Adipose tissue (tissue), 3 donors: ENCODE data around the gene ZFP3. TPM values are rescaled to one million over a fixed set of nuclear protein-coding genes. Genes with fewer than 3 reads are reported as not detected.
"Not testable (repeated sequence)": the region's sequence is repeated elsewhere in the genome, so short reads cannot be mapped to it uniquely, and the experiment has no call there.

Experiments
- H3K27ac ChIP-seq: one replicate; pipeline ENCODE4 v1.5.1; 2013; ENCODE audit warnings: low read depth, low read length
- WGBS, 3 donors: extraction: QIAGEN DNeasy Blood & Tissue Kit; methylation state at CpG; one replicate each; pipeline ENCODE4 v1.1.7; 2013; 5-methylcytosine and 5-hydroxymethylcytosine counted together
- polyA plus RNA-seq, 3 donors: library from polyadenylated mRNA; stranded (reverse); fragments of 200-250 nt; gene quantifications; one replicate each; pipeline ENCODE4 v1.2.3, GENCODE V29; 2013
- donor health status: healthy with polysubstance abuse.
- donor health status: Bipolar disorder and iron deficiency.
- donor health status: healthy.

Gene ZFP3
- 1 to 10 TPM; 1.0 to 2.1 (median 1.8) TPM for polyA plus RNA-seq

DNA sequence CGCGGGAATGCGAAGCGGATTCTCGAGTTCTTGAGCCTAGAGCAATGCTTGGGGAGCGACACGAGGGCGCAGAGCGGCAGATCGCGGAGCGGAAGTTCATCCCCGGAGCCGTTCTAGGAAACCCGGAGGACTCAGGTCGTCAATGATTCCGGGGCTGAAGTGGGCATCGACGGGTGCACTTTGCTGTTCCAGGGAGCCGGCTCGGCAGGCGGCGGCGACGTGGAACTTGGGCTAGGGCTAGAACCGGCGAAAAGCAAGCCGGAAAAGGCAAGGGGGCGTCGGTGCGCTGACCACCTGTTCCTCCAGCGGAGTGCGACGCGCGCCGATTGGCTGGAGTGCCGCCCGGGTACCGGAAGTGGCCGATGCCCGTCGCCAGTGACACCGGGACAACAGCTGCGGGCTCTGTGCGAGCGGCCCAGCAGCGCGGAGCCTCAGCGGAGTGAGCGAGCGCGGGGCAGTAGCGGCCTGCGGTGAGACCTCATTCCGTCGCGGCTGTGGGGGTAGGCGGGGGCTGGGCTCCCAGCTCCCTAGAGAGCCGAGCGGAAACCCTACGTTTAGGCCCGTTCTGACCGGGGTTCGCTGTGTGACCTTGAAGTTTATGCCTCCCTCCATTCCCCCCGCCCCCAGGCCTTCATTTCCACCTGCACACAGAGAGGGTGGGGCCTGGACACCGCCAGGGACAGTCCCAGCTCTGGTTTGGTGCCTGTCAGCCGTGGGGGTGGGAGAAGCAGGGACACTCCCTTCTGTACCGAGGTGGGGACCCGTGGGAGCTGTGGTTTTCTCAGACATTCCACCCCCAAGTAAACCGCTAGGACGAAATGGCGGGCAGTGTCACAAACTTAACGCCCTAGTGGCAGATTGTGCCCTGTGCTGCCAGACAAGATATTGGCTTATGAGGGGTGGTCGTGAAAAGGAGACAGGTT is at the start of gene ZFP3:
TSS of gene ZFP3 (plus strand) at position 362 of the 923 bp plus-strand sequence. CDS start 13,038 bp downstream, outside the sequence.
- WGBS, 3 donors: 0 to 1% (median 1%) methylated on average over 68 to 75 of the region's 75 CpGs
- H3K27ac ChIP-seq: no peak within 1 kb of the TSS

DNA sequence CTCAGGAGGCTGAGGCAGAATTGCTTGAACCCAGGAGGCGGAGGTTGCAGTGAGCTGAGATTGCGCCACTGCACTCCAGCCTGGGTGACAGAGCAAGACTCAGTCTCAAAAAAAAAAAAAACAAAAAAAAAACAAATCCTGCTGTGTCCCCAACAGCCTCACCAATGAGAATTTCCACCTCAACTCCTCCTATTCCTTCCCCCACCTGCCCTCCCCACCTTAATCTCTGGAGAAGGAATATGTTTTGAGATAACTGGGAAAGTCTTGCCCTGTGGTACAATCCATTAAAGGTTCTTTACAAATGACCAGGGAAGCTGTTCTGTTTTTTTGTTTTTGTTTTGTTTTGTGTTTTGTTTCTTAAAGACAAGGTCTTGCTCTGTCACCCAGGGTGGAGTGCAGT is 48.1 kb upstream of the ZFP3 start:
- 59 to 73% (median 70%) methylated on average over 2 of the region's 2 CpGs for WGBS, 3 donors
- H3K27ac ChIP-seq: not testable (repeated sequence)

DNA sequence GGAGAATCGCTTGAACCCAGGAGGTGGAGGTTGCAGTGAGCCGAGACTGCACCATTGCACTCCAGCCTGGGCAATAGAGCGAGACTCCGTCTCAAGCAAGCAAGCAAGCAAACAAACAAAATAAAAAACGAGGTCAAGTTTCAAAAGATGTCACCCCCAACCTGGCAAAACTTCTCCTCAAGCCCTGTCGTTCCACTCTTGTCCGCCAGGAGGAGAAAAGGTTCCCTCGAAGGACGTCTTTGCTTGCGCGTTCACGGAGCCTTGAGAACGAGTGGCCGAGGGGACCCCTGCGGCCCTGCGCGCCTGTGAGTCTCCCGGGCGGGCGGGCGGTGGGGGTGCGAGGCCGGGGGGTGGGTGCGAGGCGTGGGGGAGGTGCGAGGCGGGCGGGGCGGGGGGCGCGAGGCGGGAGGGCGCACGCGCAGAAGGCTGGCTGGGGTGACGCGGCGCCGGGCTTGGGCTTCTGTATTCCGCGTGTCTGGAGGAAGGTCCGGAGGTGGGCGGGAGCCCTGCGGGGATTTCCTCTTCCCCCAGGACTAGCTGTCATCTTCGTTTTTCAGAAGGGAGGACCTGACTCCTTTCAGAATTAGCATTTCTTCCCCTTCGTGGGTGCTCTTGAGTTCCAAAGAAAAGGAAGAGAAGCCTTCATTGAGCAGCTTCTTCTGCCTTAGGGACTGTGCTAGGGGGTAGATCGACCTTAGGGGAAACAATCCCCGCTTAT is 46.7 kb upstream of the ZFP3 start:
- H3K27ac ChIP-seq: no peak overlapping the region
- WGBS, 3 donors: 3 to 4% (median 3%) methylated on average over 40 to 48 of the region's 48 CpGs

DNA sequence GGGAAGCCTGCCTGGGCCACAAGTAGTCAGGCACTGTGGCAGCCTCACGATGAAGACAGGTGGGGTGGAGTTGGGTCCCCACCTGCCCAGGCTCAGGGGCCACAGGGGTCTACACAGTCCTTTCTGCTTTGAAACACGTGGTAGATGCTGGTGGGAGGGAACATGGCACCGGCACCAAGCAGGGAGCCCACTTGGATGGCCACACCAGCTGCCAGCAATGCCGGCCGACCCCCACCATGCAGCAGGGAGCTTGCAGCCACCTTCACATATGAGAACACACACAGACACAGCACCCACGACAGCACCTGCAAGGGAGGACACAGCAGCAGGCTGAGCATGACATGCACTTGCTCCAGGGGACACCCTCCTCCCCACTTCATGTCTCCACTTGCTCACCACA is 45.4 kb upstream of the ZFP3 start:
- WGBS, 3 donors: 87 to 95% (median 94%) methylated on average over 6 of the region's 6 CpGs
- no peak overlapping the region for H3K27ac ChIP-seq

DNA sequence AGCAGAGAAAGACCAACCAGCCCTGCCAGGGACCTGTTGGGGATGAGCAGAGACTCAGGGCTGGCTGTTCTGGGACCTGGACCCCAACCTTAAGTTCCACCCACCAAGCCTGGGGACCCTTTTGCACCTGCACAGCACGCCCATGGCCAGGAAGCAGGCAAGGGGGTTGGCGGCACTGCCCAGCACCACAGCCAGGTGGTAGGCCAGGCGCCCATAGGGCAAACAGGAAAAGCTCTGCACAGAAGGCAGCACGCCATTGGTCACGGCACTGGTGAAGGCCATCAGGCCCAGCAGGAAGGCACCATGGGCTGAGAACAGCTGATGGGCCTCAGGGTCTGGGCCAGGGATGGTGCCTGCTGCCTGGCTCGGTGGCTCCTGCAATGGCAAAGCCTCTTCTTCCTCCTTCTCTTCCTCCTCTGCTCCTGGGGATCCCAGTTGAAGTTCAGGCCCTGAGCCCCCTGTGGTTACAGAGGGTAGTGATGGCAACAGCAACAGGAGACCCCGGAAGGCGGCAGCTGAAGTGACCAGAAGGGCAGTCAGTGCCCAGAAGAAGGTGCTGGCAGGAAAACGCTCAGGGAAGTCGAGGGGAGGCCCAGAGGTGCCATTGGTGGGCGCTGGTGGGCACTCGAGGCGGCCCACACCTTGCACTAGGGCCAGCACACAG is 44.8 kb upstream of the ZFP3 start:
- WGBS, 3 donors: 85 to 95% (median 92%) methylated on average over 13 of the region's 13 CpGs
- no peak overlapping the region for H3K27ac ChIP-seq

DNA sequence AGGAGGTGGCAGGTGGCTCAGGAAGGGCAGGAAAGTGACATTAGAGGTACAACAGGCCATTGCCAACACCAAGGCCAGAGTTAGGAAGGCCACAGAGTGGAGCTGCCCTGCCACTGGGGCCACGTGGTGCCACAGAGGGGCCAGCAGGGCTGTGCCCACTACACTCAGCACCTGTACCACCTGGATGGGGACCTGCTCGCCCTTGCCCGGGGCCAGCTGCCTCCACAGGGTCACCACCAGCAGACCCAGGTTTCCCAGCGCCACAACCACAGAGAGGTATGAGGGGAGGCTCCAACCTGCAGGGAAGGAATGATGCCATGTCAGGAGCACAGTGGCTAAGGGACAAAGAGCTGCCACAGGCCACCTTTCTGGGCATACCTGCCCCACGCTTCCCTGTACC is 44.2 kb upstream of the ZFP3 start:
- 86 to 98% (median 93%) methylated on average over 5 of the region's 5 CpGs for WGBS, 3 donors
- H3K27ac ChIP-seq: no peak overlapping the region

DNA sequence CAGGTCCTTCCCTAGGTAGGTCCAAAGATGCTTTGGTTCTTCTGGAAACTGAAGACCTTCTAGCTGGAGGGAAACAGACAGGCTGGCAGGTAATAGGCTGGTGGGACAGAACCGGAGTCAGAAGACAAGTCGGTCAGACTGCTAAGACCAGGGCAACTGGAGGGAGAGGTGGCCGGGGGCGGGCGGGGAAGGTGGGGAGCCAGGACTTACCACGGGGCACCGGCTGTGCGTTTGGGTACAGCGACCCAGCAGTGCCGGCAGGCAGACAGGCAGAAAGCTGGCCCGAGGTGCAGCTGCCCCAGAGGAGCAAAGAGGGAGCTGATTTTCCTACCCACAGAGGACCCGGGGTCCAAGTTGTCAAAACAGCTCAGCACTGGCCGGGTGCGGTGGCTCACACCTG is 43.6 kb upstream of the ZFP3 start:
- WGBS, 3 donors: 86 to 89% (median 88%) methylated on average over 14 of the region's 14 CpGs
- no peak overlapping the region for H3K27ac ChIP-seq

DNA sequence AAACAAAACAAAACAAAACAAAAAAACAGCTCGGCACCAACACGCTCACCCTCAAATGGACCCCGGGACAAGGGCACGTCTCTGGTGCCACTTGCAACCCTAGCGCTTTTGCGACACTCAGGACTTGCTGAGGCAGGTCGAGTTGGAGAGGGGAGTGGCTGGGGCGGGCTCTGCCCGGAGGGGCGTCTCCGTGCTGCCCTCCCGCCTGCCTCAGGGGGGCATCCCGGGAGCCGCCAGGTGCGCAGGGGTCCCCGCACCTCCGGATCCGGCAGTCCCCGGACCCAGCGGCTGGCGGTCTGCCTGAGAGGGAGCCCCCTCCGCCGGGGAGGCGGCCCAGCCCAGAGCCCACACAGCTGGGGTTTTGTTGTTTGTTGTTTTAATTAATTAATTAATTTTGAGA is 43.0 kb upstream of the ZFP3 start, which contains the start of gene SLC52A1:
TSS of gene SLC52A1 (minus strand) at position 112 of the 400 bp plus-strand sequence. CDS start 820 bp downstream, outside the sequence.
- no peak within 1 kb of the TSS for H3K27ac ChIP-seq
- WGBS, 3 donors: 9 to 11% (median 9%) methylated on average over 23 to 24 of the region's 24 CpGs

DNA sequence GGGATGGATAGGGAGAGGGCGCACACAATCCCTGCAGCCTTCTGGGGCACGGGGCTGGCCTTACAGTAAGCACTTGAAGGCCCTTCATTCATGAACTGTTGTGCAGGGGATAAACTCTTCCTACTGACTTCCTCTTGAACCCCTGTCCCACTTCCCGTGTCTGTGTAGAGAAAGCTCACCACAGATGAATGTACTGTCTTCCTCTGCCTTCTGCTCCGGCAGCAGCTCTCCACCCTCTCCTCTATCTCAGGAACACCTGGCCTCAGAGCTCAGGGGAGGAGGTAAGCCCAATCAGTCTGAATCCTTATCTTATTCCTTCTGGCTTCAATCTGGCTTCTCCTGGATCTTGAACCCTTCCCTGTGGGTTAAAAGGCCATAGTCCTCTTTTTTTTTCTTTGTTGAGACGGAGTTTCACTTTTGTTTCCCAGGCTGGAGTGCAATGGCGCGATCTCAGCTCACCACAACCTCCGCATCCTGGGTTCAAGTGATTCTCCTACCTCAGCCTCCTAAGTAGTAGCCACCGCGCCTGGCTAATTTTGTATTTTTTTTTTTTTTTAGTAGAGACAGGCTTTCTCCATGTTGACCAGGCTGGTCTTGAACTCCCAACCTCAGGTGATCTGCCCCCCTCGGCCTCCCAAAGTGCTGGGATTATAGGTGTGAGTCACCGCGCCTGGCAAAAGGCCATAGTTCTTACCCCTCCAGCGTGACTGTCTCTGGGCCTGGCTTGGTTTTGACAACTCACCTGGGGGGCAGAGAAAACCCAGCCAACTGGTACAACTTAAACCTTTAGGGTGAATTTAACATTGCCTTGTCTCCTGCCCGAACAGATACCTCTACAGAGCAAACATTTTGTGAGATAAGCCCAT is 35.9 kb upstream of the ZFP3 start:
- H3K27ac ChIP-seq: no peak overlapping the region
- WGBS, 3 donors: 74 to 84% (median 80%) methylated on average over 15 of the region's 15 CpGs

DNA sequence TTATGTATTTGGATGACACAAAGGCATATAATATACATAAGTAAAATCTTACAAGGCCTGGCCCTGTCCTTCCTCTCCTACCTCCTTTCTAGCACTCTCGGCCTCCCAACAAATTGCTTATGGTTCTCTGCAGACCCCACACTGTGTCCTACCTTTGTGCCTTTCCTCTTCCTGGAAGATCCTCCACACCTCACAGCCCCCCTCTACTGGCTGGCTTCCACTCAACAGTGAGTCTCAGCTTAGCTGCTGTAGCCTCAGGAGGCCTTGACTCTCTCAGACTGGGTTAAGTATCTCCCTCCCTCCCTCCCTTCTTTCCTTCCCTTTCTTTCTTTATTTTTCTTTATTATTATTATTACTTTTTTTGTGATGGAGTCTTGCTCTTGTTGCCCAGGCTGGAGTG is 34.7 kb upstream of the ZFP3 start:
- WGBS, 3 donors: 91 to 100% (median 98%) methylated on average over 1 of the region's 1 CpG
- no peak overlapping the region for H3K27ac ChIP-seq

DNA sequence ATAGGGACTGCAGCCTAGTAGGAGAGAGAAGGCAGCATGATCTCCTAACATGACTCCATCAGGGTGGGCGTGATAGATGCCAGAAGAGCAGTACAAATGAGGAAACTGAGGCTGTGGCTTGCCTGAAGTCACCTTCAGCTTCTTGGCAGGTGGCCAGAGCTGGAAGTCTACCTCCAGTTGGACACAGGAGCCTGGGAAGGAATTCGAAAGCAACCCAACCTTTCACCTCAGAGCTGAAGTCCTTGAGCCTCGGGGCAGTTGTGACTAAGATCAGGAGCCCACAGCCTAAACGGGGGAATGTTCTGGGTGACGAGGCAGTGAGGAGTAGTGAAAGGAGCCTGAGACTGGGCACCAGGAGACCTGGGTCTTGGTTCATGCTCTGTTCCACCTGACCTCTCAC is 33.6 kb upstream of the ZFP3 start:
- 88 to 96% (median 89%) methylated on average over 5 of the region's 5 CpGs for WGBS, 3 donors

DNA sequence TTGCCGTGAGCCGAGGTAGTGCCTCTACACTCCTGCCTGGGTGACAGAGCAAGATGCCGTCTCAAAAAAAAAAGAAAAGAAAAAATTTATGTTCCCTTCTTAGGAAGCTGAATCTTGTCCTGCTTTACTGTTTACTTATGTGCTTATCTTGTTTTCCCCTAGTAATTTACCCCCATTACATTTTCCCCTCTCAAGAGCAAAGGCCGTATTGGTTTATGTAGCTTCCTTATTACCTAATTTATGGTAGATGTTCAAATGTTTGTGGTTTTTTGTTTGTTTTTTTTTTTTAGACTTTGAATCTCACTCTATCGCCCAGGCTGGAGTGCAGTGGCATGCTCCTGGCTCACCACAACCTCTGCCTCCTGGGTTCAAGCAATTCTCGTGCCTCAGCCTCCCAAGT is 32.8 kb upstream of the ZFP3 start:
- H3K27ac ChIP-seq: no peak overlapping the region
- WGBS, 3 donors: 71 to 92% (median 75%) methylated on average over 6 of the region's 6 CpGs

More for the DNA sequence above, 33.6 kb upstream of the ZFP3 start:
- no peak overlapping the region for H3K27ac ChIP-seq

DNA sequence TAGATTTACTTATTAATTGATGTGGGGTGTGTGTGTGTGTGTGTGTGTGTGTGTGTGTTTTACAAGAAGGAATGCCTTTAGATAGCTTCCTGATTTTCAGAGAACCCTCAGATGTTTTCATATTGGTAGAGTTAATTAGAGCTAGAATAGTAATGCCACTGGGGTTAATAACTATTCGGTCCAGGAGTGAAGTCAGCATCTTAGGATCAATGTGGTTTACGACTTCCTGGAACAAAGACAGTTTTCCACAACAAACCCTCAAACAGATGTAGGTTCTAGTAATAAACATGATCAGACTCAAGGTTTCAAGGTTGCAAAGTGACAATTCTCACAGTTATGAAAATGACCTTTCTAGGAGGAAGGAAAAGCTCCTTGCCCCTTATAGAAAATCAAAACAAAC is 30.8 kb upstream of the ZFP3 start:
- WGBS, 3 donors: 29 to 37% (median 31%) methylated on average over 2 of the region's 2 CpGs
- H3K27ac ChIP-seq: no peak overlapping the region

DNA sequence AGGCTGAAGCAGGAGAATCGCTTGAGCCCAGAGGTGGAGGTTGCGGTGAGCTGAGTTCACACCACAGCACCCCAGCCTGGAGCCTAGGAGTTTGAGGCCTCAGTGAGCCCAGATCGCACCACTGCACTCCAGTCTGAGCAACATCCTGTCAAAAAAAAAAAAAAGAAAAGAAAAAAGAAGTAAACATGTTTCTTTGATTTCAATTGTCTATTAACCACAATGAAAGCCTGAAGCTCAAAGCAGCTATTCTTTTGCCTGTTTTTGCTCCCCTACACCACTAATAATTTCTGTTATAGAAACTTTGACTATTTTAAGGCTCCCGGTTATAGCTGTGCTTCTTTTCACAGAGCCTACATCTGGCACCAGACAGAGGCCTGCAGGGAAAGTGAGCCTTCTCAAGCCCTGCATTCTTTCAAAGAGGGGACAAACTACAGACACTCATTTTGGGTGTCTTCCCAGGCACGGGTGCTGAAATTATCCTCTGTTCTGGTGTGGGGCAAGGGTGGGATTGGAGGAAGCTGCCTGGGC is 28.9 kb upstream of the ZFP3 start:
- no peak overlapping the region for H3K27ac ChIP-seq
- 58 to 80% (median 66%) methylated on average over 5 of the region's 5 CpGs for WGBS, 3 donors

DNA sequence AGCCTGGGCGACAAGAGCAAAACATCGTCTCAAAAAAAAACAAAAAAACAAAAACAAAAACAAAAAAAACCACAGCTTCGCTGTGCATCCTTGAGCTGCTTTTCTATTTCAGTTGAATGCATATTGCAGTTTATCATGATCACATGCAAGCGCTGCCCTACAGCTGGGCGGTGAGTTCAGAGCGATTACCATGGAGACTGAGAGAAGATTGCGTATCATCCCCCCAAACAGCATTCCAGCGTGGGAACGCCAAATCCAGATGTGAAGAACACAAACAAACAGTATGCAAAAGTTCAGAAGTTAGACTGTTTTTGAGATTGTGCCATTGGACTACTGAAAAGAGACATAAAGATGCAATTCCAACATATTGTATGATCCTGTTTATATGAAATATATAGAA is 28.0 kb upstream of the ZFP3 start:
- H3K27ac ChIP-seq: no peak overlapping the region

DNA sequence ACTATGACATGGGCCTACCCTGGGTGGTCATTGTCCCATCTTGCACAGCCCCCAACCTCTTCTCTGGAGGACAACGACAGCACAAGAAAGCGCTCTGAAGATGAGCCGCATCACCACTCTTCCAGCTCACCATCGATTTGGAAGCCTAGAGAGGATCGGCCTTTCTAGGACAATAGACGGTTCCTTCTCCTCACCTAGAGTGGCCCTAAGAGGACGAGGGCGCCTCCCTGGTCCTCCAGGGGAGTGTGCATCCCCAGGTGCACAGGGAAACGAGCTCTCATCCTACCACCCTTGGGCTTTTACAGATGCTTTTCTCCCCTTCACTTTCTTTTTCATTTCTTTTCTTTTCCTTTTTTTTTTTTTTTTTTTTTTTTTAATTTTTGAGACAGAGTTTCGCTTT is 22.7 kb upstream of the ZFP3 start:
- WGBS, 3 donors: 87 to 94% (median 92%) methylated on average over 9 to 10 of the region's 10 CpGs
- no peak overlapping the region for H3K27ac ChIP-seq

More for the DNA sequence above, 28.0 kb upstream of the ZFP3 start:
- 56 to 71% (median 66%) methylated on average over 9 of the region's 9 CpGs for WGBS, 3 donors

DNA sequence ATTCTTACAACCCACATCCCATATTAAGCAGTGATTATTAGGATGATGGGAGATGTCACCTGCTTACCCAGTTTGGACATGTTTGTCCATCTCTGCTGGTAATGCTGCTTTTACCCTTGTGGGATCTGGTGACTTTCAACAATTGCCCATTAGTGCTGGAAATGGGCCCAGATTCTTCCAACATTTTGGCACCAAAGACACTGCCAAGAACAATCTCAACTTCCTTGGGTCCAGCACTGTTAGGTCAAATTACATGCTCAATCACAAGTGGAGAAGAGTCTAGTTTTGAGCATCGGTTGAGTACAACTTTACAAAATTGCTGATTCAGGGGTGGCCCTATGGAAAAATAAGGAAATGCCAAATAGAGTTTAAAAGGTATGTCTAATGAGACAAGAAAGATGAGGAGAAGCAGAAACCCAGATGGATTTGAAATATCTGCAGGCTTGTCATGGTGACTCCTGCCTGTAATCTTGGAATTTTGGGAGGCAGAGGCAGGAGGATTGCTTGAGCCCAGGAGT is 13.0 kb upstream of the ZFP3 start:
- H3K27ac ChIP-seq: no peak overlapping the region
- WGBS, 3 donors: 41 to 63% (median 52%) methylated on average over 1 of the region's 1 CpG
